Fibroblast of mammary gland (primary cell): ENCODE results near the gene SMPD3.

Experiments used
- DNase-seq: peaks from one replicate; pipeline ENCODE4 v3.0.0-alpha.2; 2010; ENCODE audit warnings: low read depth
- H3K4me3 ChIP-seq: 2 replicates; pipeline ENCODE4 v1.5.1; 2011; ENCODE audit warnings: low read depth, mild to moderate bottlenecking, low read length, moderate library complexity; ENCODE audit not compliant: control insufficient read depth
- CTCF ChIP-seq: conservative IDR thresholded peaks from 2 replicates; pipeline ENCODE4 v1.5.1; 2011; ENCODE audit warnings: low read depth, low read length, inconsistent platforms; ENCODE audit not compliant: control insufficient read depth, insufficient read depth

The SMPD3 gene

GRCh38 chr16:68374246-68374805 is 74.0 kb downstream of the SMPD3 start:
- TF ChIP-seq CTCF = no peak
- no peak overlapping the region for H3K4me3 ChIP-seq
- no peak for DNase-seq

GRCh38 chr16:68373528-68374245 is 74.6 kb downstream of the SMPD3 start:
- no peak overlapping the region for H3K4me3 ChIP-seq
- TF ChIP-seq CTCF = no peak
- DNase-seq = no peak

- no peak for TF ChIP-seq CTCF
- no peak overlapping the region for H3K4me3 ChIP-seq
- DNase-seq = no peak
Measured at GRCh38 chr16:68372806-68373205, 75.5 kb downstream of the SMPD3 start.

GRCh38 chr16:68372381-68372720 is 76.0 kb downstream of the SMPD3 start:
- H3K4me3 ChIP-seq = no peak overlapping the region
- TF ChIP-seq CTCF = no peak
- DNase-seq = no peak

- no peak for TF ChIP-seq CTCF
- no peak overlapping the region for H3K4me3 ChIP-seq
- DNase-seq = no peak
Measured at GRCh38 chr16:68371706-68372380, 76.5 kb downstream of the SMPD3 start.

- no peak for TF ChIP-seq CTCF
- no peak overlapping the region for H3K4me3 ChIP-seq
- DNase-seq = no peak
Measured at GRCh38 chr16:68371276-68371651, 77.0 kb downstream of the SMPD3 start.
